ENCODE measurements around the gene CXXC4.

Gene CXXC4

GRCh38 chr4:104424475-104424941 lies 70.2 kb downstream of the CXXC4 start:
- no peak overlapping the region for H3K4me3 ChIP-seq
- no peaks in the 10 kb centered on the region for H3K27me3 ChIP-seq (ENCODE audit: low read depth)
- H3K9me3 ChIP-seq: no peaks in the 10 kb centered on the region
- no peaks in the 10 kb centered on the region for H3K36me3 ChIP-seq (replicated peaks)
- in situ Hi-C loops (cut with MboI; ENCODE audit: low sequenced_read_pairs): no loop called here
- no peaks in the 10 kb centered on the region; the same call in 1 of the 2 replicates for H3K4me1 ChIP-seq
- peak in 1 of 2 experiments; percentile 8 for DNase-seq (ENCODE audit: low spot score in 2 of 2)

DNA sequence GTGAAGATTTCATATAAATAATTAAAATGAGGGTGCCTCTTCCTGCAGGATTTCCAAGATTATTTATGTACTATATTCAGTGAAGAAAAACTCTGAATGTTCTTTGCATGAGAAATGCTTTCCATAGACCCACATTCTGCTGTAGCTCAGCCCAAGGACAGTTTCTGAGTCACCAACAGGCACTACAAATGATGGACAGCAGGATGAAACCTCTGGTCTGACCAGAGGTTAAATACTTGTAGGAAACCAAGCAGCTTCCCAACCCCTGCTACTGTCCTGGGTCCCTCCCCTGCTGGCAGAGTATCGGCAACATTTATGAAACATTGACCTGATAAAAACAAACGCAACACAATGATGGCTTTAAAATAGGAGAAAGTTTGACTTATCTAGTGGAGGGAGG lies 73.1 kb downstream of the CXXC4 start:
- no peaks in the 10 kb centered on the region for H3K9me3 ChIP-seq
- DNase-seq (ENCODE audit: low spot score in 2 of 2): no peak
- H3K4me3 ChIP-seq: no peak overlapping the region
- in situ Hi-C loops (cut with MboI; ENCODE audit: low sequenced_read_pairs): no loop called here
- no peaks in the 10 kb centered on the region for H3K27me3 ChIP-seq (ENCODE audit: low read depth)
- H3K36me3 ChIP-seq (replicated peaks): no peaks in the 10 kb centered on the region
- no peaks in the 10 kb centered on the region; the same call in 1 of the 2 replicates for H3K4me1 ChIP-seq

DNA sequence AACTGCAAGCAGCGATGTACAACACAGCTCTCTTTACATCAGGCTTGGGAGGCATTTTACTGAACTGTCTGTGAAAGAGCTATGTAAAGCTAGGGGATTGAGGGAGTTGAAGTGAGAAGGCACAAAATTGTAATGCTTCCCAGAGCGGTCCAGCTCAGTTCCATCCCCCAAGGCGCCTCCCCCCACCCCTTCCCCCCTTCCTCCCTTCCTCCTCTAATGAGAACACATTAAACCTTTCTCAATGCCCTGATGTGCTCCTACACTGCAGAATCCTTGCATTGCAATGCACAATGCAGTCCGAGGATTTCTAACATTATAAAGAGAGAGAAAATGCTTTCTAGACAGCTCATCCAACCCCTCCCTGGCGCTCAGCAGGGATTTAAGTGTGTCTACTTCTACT lies 73.9 kb downstream of the CXXC4 start:
- H3K36me3 ChIP-seq (replicated peaks): no peaks in the 10 kb centered on the region
- in situ Hi-C loops (cut with MboI; ENCODE audit: low sequenced_read_pairs): no loop called here
- no peaks in the 10 kb centered on the region for H3K9me3 ChIP-seq
- DNase-seq (ENCODE audit: low spot score in 2 of 2): peak in 1 of 2 experiments; percentile 8
- H3K4me3 ChIP-seq: no peak overlapping the region
- no peaks in the 10 kb centered on the region for H3K27me3 ChIP-seq (ENCODE audit: low read depth)
- no peaks in the 10 kb centered on the region; the same call in 1 of the 2 replicates for H3K4me1 ChIP-seq
